Ishikawa (cell line): Measurements from ENCODE around the gene COL6A6.

ENCODE experiments used
- CEBPB ChIP-seq: IDR thresholded peaks from 2 replicates; pipeline ENCODE4 v1.6.1; 2012
- CREB1 ChIP-seq: IDR thresholded peaks from 2 replicates; pipeline ENCODE4 v1.6.1; 2012; ENCODE audit warnings: low read depth
- EGR1 ChIP-seq: IDR thresholded peaks from 2 replicates; pipeline ENCODE4 v1.6.1; 2012
- EP300 ChIP-seq: IDR thresholded peaks from 2 replicates; pipeline ENCODE4 v1.6.1; 2012; ENCODE audit warnings: borderline replicate concordance
- FOXM1 ChIP-seq: IDR thresholded peaks from 2 replicates; pipeline ENCODE4 v1.6.1; 2012; ENCODE audit warnings: low read depth, borderline replicate concordance
- RAD21 ChIP-seq: IDR thresholded peaks from 2 replicates; pipeline ENCODE4 v1.6.1; 2012; ENCODE audit warnings: low read depth
- YY1 ChIP-seq: IDR thresholded peaks from 2 replicates; pipeline ENCODE4 v1.6.1; 2012; ENCODE audit warnings: low read depth
- TF ChIP-seq, protein P1 (sequence below): IDR thresholded peaks from 2 replicates; pipeline ENCODE4 v1.6.1; 2012; ENCODE audit warnings: low read depth, mild to moderate bottlenecking
- TF ChIP-seq, protein P2 (sequence below): IDR thresholded peaks from 2 replicates; pipeline ENCODE4 v1.6.1; 2012

DNA sequence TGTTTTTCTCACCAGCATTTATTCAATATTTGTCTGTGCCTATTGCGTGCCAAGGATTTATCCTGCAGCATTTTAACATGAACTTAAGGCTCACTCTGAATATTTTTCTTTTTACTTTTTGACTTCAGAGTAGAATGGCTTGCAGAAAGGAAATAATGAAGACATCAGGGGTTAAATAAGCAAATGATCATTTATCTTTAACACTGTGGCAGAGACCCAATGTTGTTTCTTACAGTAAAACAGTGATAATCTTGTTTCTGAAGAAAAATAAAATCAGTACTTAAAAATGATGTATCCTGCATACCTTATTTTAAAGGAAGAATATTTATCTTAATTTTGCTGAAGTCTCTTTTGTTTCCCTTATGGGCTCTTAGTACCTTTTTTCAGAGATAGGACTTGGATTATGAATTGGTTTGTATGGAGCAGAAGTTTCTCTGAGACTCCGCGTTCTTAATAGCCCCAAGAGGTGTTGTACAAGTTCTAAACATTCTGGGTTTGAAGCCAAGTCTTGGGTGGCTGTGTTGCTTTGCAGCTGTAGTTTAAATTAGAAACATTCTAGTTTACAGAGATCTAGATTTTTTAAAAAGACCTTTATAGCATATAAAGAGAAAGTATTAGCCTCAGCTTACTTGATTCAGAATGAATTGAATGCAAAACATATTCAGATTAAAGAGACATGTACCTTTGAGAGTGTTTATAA, 40.5 kb downstream of the COL6A6 start:
- TF ChIP-seq, protein P1, sequence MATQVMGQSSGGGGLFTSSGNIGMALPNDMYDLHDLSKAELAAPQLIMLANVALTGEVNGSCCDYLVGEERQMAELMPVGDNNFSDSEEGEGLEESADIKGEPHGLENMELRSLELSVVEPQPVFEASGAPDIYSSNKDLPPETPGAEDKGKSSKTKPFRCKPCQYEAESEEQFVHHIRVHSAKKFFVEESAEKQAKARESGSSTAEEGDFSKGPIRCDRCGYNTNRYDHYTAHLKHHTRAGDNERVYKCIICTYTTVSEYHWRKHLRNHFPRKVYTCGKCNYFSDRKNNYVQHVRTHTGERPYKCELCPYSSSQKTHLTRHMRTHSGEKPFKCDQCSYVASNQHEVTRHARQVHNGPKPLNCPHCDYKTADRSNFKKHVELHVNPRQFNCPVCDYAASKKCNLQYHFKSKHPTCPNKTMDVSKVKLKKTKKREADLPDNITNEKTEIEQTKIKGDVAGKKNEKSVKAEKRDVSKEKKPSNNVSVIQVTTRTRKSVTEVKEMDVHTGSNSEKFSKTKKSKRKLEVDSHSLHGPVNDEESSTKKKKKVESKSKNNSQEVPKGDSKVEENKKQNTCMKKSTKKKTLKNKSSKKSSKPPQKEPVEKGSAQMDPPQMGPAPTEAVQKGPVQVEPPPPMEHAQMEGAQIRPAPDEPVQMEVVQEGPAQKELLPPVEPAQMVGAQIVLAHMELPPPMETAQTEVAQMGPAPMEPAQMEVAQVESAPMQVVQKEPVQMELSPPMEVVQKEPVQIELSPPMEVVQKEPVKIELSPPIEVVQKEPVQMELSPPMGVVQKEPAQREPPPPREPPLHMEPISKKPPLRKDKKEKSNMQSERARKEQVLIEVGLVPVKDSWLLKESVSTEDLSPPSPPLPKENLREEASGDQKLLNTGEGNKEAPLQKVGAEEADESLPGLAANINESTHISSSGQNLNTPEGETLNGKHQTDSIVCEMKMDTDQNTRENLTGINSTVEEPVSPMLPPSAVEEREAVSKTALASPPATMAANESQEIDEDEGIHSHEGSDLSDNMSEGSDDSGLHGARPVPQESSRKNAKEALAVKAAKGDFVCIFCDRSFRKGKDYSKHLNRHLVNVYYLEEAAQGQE: no peak
- TF ChIP-seq YY1 (no peak), RAD21 (no peak), CREB1 (no peak), EP300 (no peak), EGR1 (no peak), FOXM1 (no peak), CEBPB (no peak)
- TF ChIP-seq, protein P2, sequence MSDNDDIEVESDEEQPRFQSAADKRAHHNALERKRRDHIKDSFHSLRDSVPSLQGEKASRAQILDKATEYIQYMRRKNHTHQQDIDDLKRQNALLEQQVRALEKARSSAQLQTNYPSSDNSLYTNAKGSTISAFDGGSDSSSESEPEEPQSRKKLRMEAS: no peak
